Adrenal gland (tissue), 12 donors: ENCODE data around the gene BUB1B. TPM values are rescaled to one million over a fixed set of nuclear protein-coding genes. Genes with fewer than 3 reads are reported as not detected.
A peak's percentile ranks its signal among the peaks of the same experiment; 100 is the strongest.

Experiments
- DNase-seq, 7 donors: peaks; one replicate each; pipeline ENCODE4 v3.0.0-alpha.2; 2019 to 2020
- H3K27ac ChIP-seq, 5 donors: fragments of 200-600 bp; sonication (generic) in 4 of 5; 1 replicate in 3 of 5; 2 replicates in 2 of 5; pipeline versions ENCODE4 v1.5.1 to v1.8.0; 2016 to 2020; ENCODE audit warnings: mild to moderate bottlenecking in 1 of 5
- H3K27me3 ChIP-seq: fragments of 200-600 bp; 2 replicates; pipeline ENCODE4 v1.8.0; 2021
- H3K36me3 ChIP-seq, 2 donors: fragments of 200-600 bp; replicated peaks in 1 of 2; 1 replicate in 1 of 2; 2 replicates in 1 of 2; pipeline versions ENCODE4 v1.5.1 to v1.8.0; 2018 to 2022
- H3K4me1 ChIP-seq, 2 donors: fragments of 200-600 bp; replicated peaks in 1 of 2; 1 replicate in 1 of 2; 2 replicates in 1 of 2; pipeline versions ENCODE4 v1.5.1 to v1.8.0; 2018 to 2021
- H3K4me3 ChIP-seq, 4 donors: fragments of 200-600 bp; sonication (generic) in 3 of 4; one replicate each; pipeline ENCODE4 v1.5.1; 2016 to 2018
- H3K9me3 ChIP-seq, 3 donors: fragments of 200-600 bp; sonication (generic) in 1 of 3; replicated peaks in 1 of 3; 1 replicate in 2 of 3; 2 replicates in 1 of 3; pipeline versions ENCODE4 v1.5.1 to v1.8.0; 2016 to 2021
- POLR2A ChIP-seq, 2 donors: fragments of 450-650 bp; IDR thresholded peaks; one replicate each; pipeline ENCODE4 v1.6.1; 2017; ENCODE audit warnings: antibody characterized with exemption in 2 of 2, mild to moderate bottlenecking in 2 of 2, moderate library complexity in 1 of 2
- WGBS, 4 donors: extraction: QIAGEN DNeasy Blood & Tissue Kit in 2 of 4; methylation state at CpG; one replicate each; pipeline versions ENCODE4 v1.1.5 to v1.1.7; 2013 to 2017; 5-methylcytosine and 5-hydroxymethylcytosine counted together
- intact Hi-C, 2 donors: fragments of 100-400 bp; cut with DNase I; formaldehyde crosslinking; loops; one replicate each; pipeline versions ENCODE4 v1.14.1 to v1.15.0; 2022 to 2023
- polyA plus RNA-seq, 3 donors: library from polyadenylated mRNA; stranded (reverse); fragments of 200-250 nt in 2 of 3; fragments of 350-450 nt in 1 of 3; fragmentation: Illumina TruSeq in 1 of 3; extraction: RNeasy Lipid Tissue Mini Kit (QIAGEN cat#74804) in 1 of 3; gene quantifications; one replicate each; pipeline ENCODE4 v1.2.3, GENCODE V29; 2013 to 2014
- total RNA-seq, 9 donors: library from RNA; depleted of rRNA in 4 of 9; stranded (reverse); fragments of >200 nt in 4 of 9; fragments of 120-200 nt in 1 of 9; fragmentation: NEBNext Ultra II Directional in 1 of 9; extraction: Animal tissue kit (Norgen Biotek cat#: 25700) in 1 of 9; gene quantifications; one replicate each; pipeline versions ENCODE4 v1.1.0 to v1.2.4, GENCODE V29; 2013 to 2023
- TF ChIP-seq, protein P1 (sequence below), 6 experiments: fragments of 450-650 bp in 4 of 6; fragments of 200-600 bp in 2 of 6; sonication (generic) in 1 of 6; IDR thresholded peaks; 1 replicate in 5 of 6; 2 replicates in 1 of 6; pipeline versions ENCODE4 v1.5.1 to v1.8.0; 2016 to 2021; ENCODE audit warnings: antibody characterized with exemption in 6 of 6, mild to moderate bottlenecking in 2 of 6, moderate library complexity in 1 of 6
- donor health status: healthy with polysubstance abuse.
- donor health status: Bipolar disorder and iron deficiency.
- donor health status: DM: yes; HTN: yes; CAD: no.
- donor health status: DM: no; HTN: no; CAD: no.
- donor health status: DM: no; HTN: no; CAD: no.
- donor health status: DM: yes; HTN: yes; CAD: no.

BUB1B gene
- total and polyA plus RNA-seq, 12 donors: 0.81 to 13.7 (median 2.6) TPM

DNA sequence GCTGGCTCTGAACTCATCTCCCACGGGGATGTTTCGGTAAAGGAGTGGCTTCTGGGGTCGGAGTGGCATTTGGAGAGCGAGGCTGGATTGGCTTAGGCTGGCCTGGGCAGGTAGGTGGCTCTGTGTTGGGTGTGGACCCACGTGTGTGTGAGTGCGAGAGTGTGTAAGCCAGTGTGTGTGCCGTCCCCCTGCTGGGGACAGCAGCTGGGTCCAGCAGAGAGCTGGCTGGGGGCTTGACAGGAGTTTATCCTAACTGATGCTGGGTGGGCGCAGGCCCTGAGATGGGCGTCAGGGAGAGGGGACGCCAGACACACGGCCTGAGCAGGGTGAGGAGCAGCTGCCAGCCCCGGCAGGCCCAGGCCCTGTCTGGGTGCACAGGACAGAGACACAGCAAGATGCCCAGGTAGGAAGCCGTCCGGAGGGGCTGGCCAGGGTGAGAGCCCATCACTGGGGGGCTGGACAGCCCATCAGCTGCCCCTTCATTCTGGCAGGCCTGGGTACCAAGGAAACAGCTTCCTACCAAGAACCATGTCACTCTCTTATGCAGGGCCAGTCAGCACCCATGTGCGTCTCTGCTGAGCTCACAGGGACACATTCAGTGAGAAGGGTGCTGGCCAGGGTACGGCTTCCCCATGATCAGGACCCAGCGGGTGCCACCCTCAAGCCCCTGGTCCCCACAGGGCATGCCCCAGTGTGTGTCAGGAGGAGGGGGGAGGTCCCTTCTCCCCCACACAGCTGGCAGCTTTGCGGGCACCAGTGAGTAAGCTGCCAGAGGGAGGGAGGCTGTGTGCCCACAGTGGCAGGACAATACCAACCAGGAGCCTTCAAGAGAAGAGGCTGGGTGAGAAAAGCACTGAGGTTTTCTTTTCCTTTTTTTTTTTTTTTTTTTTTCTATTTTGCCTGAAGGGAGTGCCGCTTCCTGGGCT lies 79.1 kb downstream of the BUB1B start:
- Histone ChIP-seq H3K4me1 (peaks cover 0 to 8% of the 10 kb centered on the region in 2 donors), H3K27ac (peak overlapping the region in 2 of 5 donors; percentile 47 to 49), H3K36me3 (no peaks in the 10 kb centered on the region), H3K4me3 (no peak overlapping the region), H3K9me3 (no peaks in the 10 kb centered on the region), H3K27me3 (no peaks in the 10 kb centered on the region)
- peak in 1 of 7 donors; percentile 53 for DNase-seq
- no peak for TF ChIP-seq POLR2A (IDR thresholded peaks at IDR 0.05)
- TF ChIP-seq, protein P1, sequence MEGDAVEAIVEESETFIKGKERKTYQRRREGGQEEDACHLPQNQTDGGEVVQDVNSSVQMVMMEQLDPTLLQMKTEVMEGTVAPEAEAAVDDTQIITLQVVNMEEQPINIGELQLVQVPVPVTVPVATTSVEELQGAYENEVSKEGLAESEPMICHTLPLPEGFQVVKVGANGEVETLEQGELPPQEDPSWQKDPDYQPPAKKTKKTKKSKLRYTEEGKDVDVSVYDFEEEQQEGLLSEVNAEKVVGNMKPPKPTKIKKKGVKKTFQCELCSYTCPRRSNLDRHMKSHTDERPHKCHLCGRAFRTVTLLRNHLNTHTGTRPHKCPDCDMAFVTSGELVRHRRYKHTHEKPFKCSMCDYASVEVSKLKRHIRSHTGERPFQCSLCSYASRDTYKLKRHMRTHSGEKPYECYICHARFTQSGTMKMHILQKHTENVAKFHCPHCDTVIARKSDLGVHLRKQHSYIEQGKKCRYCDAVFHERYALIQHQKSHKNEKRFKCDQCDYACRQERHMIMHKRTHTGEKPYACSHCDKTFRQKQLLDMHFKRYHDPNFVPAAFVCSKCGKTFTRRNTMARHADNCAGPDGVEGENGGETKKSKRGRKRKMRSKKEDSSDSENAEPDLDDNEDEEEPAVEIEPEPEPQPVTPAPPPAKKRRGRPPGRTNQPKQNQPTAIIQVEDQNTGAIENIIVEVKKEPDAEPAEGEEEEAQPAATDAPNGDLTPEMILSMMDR (IDR thresholded peaks at IDR 0.05): no peak
- WGBS, 4 donors: 80 to 83% (median 81%) methylated on average over 8 to 19 of the region's 19 CpGs
- intact Hi-C loops: no loop called here

- Histone ChIP-seq H3K9me3 (no peaks in the 10 kb centered on the region), H3K4me1 (peaks cover 0 to 8% of the 10 kb centered on the region in 2 donors), H3K4me3 (no peak overlapping the region), H3K27ac (no peak overlapping the region), H3K36me3 (no peaks in the 10 kb centered on the region), H3K27me3 (no peaks in the 10 kb centered on the region)
- 93 to 95% (median 94%) methylated on average over 8 to 10 of the region's 10 CpGs for WGBS, 4 donors
- intact Hi-C loops: no loop called here
- TF ChIP-seq POLR2A (IDR thresholded peaks at IDR 0.05): no peak
- TF ChIP-seq, protein P1 (IDR thresholded peaks at IDR 0.05): no peak
- DNase-seq: peak in 1 of 7 donors; percentile 42
These were observed 79.9 kb downstream of the BUB1B start for GRCh38 chr15:40240619-40241221.

DNA sequence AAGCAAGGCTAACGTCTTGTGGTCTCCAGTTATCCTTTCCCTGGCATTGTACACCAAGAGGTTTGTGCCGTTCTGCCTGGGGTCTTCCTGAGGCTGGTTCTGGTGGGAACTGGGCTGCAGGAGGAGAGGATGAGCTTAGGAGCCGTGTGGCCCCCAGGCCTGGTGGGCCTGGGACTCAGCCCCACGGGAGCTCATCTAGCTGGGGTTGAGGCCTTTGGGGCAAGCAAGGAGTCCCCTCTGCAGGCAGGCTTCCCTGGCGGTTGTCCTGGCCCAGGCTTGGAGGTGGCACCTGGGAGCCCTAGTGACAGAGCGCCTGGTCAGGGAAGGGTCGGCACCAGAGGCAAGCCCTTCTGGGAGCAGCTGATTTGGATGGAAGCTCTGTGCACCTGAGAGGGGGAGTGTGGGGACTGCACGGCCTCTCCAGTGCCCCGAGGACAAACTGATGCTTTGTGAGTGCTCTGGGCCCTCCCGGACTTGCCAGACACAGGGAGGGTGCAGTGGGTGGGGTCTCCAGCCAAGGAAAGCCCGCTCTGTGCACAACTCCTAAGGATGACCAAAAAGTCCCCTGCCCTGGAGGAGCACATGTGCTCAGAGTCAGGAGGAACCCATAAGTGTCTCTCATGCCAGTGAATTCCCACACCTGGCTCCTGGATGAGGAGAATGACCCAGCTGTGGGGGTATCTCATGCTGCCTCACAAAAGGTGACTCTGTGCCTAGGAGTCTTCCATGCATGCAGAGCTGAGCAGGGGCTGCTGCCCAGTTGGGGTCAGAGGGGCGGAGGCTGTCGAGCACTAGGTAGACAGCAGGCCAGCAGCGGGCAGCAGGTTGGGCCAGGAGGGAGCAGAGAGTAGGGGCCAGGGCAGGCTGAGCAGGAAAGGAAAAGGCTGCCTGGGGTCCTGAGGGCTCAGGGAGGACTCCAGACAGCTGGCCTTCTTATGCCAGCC lies 80.7 kb downstream of the BUB1B start:
- DNase-seq: peak in 1 of 7 donors; percentile 25
- no peaks in the 10 kb centered on the region for H3K27me3 ChIP-seq
- H3K4me3 ChIP-seq: no peak overlapping the region
- no peak overlapping the region for H3K27ac ChIP-seq
- no peaks in the 10 kb centered on the region for H3K36me3 ChIP-seq
- TF ChIP-seq, protein P1 (IDR thresholded peaks at IDR 0.05): no peak
- intact Hi-C loops: no loop called here
- H3K9me3 ChIP-seq: no peaks in the 10 kb centered on the region
- H3K4me1 ChIP-seq: peaks cover 0 to 8% of the 10 kb centered on the region in 2 donors
- 89 to 100% (median 89%) methylated on average over 4 to 14 of the region's 14 CpGs for WGBS, 4 donors
